Mucosa of gallbladder (tissue), 1 donor: ENCODE data around the gene MRPL33. TPM values are rescaled to one million over a fixed set of nuclear protein-coding genes. Genes with fewer than 3 reads are reported as not detected.
"Not testable (repeated sequence)": the region's sequence is repeated elsewhere in the genome, so short reads cannot be mapped to it uniquely, and the experiment has no call there.

Experiments
- DNase-seq: peaks from one replicate; pipeline ENCODE4 v3.0.0-alpha.2; 2020; ENCODE audit warnings: low spot score
- total RNA-seq: library from RNA; stranded (reverse); gene quantifications from one replicate; pipeline ENCODE4 v1.2.1, GENCODE V29; 2021
- donor health status: DM: no; HTN: no; CAD: no.

Gene MRPL33
- total RNA-seq, 1 donor from 2014 or later, result 78.5 TPM

- no peak for DNase-seq
Measured at GRCh38 chr2:27741673-27742072, 29.8 kb upstream of the MRPL33 start.

- no peak for DNase-seq
Measured at GRCh38 chr2:27742571-27742970, 28.9 kb upstream of the MRPL33 start.

GRCh38 chr2:27745494-27745893, 26.0 kb upstream of the MRPL33 start:
- DNase-seq, result not testable (repeated sequence)

- no peak for DNase-seq
Measured at GRCh38 chr2:27746325-27746724, 25.2 kb upstream of the MRPL33 start.

GRCh38 chr2:27747827-27748352, 23.6 kb upstream of the MRPL33 start:
- no peak for DNase-seq

- DNase-seq, result not testable (repeated sequence)
Measured at GRCh38 chr2:27748803-27749554, 22.5 kb upstream of the MRPL33 start.

- no peak for DNase-seq
Measured at GRCh38 chr2:27751377-27751776, 20.1 kb upstream of the MRPL33 start.

GRCh38 chr2:27752551-27753237, 18.8 kb upstream of the MRPL33 start:
- peak; percentile 61 for DNase-seq

- peak; percentile 85 for DNase-seq
Measured at GRCh38 chr2:27754138-27754588, 17.4 kb upstream of the MRPL33 start.

- no peak for DNase-seq
Measured at GRCh38 chr2:27754831-27755230, 16.7 kb upstream of the MRPL33 start.

GRCh38 chr2:27756091-27756490, 15.4 kb upstream of the MRPL33 start:
- no peak for DNase-seq

GRCh38 chr2:27756544-27757498, 14.7 kb upstream of the MRPL33 start:
- no peak for DNase-seq

- DNase-seq, result peak; percentile 44
Measured at GRCh38 chr2:27762951-27763906, 8.3 kb upstream of the MRPL33 start.

GRCh38 chr2:27763907-27764267, 7.6 kb upstream of the MRPL33 start:
- no peak for DNase-seq

GRCh38 chr2:27764526-27764925, 7.0 kb upstream of the MRPL33 start:
- DNase-seq, result not testable (repeated sequence)

- peak; percentile 78 for DNase-seq
Measured at GRCh38 chr2:27765621-27766286, 5.8 kb upstream of the MRPL33 start.

- DNase-seq, result no peak
Measured at GRCh38 chr2:27766287-27766661, 5.2 kb upstream of the MRPL33 start.

GRCh38 chr2:27771202-27771547, 344 bp upstream of the MRPL33 start:
- no peak for DNase-seq

GRCh38 chr2:27772804-27773203, 1.3 kb downstream of the MRPL33 start:
- no peak for DNase-seq

GRCh38 chr2:27773959-27774358, 2.4 kb downstream of the MRPL33 start:
- no peak for DNase-seq
